ENCODE measurements around the gene ARL13A. TPM values are rescaled to one million over a fixed set of nuclear protein-coding genes. Genes with fewer than 3 reads are reported as not detected.

ARL13A gene
- total and polyA plus RNA-seq, 2 of the 8 experiments (the other 6 are each of a cell fraction or from before 2014, with no cell fraction given) = not detected

GRCh38 chrX:100975212-100975611 is 5.7 kb downstream of the ARL13A start (continued):
- TF ChIP-seq CTCF (IDR thresholded peaks at IDR 0.05; ENCODE audit: control extremely low read depth in 1 of 3, insufficient read depth in 1 of 3, low read depth in 1 of 3, low read length in 3 of 3) = no peak
- no peak for TF ChIP-seq GTF2F1 (IDR thresholded peaks at IDR 0.05; ENCODE audit: borderline replicate concordance, low read depth, low read length)
- no peak for TF ChIP-seq HDAC2 (IDR thresholded peaks at IDR 0.05; ENCODE audit: borderline replicate concordance in 1 of 2, low read depth in 2 of 2, low read length in 2 of 2)
- TF ChIP-seq SUZ12 (IDR thresholded peaks at IDR 0.05; ENCODE audit: low read length) = no peak
- TF ChIP-seq GABPA (IDR thresholded peaks at IDR 0.05; ENCODE audit: borderline replicate concordance, insufficient read depth, low read length) = no peak

Data from H1 (cell line).